ENCODE results near the gene ZNF483.
"Not testable (repeated sequence)": the region's sequence is repeated elsewhere in the genome, so short reads cannot be mapped to it uniquely, and the experiment has no call there.

ZNF483 gene

DNA sequence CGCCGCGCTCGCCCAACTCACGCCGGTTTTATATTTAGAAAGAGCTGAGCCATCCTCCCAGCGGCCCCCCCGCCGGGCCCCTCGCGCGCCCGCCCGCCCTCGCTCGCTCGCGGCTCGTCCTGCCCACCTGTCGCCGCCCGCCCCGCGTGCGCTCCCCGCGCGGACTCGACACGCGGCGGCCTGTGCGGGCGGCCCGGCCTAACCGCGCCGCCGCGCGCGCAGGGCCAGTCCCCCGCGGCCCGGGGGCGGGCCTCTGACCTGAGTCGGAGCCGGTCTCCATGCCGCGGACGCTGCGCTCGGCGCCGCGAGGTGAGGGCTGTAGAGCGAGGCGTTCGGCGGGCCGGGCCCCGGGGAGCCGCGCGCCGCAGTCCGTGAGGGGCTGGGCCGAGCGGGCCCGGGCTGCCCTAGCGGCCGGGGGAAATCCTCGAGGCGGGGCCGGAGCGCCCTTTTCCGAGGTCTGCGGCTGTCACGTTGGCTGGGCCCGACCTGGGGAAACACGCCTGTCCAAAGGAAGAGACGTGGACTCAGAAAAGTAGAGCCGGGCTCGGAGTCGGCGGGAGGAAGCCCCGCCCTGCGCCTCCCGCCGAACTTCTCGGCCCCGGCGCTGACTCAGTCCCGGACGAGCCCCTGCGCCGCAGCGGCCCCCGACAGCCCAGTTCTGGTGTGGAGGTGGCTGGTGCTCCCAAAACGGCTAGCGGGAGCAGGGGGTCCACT lies 41.0 kb upstream of the ZNF483 start, which contains the start of gene ECPAS:
Gene ECPAS (minus strand): TSS at position 526 of the 714 bp plus-strand sequence. CDS start 11,465 bp downstream, outside the sequence.
- H3K4me3 ChIP-seq (ENCODE audit: low read depth in 1 of 2, low read length in 2 of 2) = no peak within 1 kb of the TSS
- H4K20me1 ChIP-seq (ENCODE audit: insufficient read depth, low read length) = no peaks in the 10 kb centered on the region
- no peaks in the 10 kb centered on the region for H3K36me3 ChIP-seq (ENCODE audit: insufficient read depth, low read length)
- H3K9ac ChIP-seq (ENCODE audit: low read depth, low read length) = no peak within 1 kb of the TSS
- H3K4me1 ChIP-seq (ENCODE audit: insufficient read depth, low read length) = no peaks in the 10 kb centered on the region
- H3K79me2 ChIP-seq (ENCODE audit: insufficient read depth, low read length) = no peaks in the 10 kb centered on the region
- H3K27me3 ChIP-seq (ENCODE audit: insufficient read depth, low read length, poor library complexity) = no peaks in the 10 kb centered on the region
- no peak within 1 kb of the TSS for H3K27ac ChIP-seq (ENCODE audit: low read length)
- ATAC-seq (ENCODE audit: insufficient read depth, low read depth) = no peak
- no peak for DNase-seq
- no peak for TF ChIP-seq EZH2 (IDR thresholded peaks at IDR 0.05; ENCODE audit: borderline replicate concordance, low read depth, low read length, severe bottlenecking)
- TF ChIP-seq, protein P1, sequence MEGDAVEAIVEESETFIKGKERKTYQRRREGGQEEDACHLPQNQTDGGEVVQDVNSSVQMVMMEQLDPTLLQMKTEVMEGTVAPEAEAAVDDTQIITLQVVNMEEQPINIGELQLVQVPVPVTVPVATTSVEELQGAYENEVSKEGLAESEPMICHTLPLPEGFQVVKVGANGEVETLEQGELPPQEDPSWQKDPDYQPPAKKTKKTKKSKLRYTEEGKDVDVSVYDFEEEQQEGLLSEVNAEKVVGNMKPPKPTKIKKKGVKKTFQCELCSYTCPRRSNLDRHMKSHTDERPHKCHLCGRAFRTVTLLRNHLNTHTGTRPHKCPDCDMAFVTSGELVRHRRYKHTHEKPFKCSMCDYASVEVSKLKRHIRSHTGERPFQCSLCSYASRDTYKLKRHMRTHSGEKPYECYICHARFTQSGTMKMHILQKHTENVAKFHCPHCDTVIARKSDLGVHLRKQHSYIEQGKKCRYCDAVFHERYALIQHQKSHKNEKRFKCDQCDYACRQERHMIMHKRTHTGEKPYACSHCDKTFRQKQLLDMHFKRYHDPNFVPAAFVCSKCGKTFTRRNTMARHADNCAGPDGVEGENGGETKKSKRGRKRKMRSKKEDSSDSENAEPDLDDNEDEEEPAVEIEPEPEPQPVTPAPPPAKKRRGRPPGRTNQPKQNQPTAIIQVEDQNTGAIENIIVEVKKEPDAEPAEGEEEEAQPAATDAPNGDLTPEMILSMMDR (IDR thresholded peaks at IDR 0.05; ENCODE audit: borderline replicate concordance, extremely low read depth, low read length, poor library complexity, severe bottlenecking) = no peak
- no peak within 1 kb of the TSS for H2AFZ ChIP-seq (ENCODE audit: low read depth, low read length)
- H3K4me2 ChIP-seq (ENCODE audit: insufficient read depth, low read length) = no peak within 1 kb of the TSS
- no peaks in the 10 kb centered on the region for H3K9me3 ChIP-seq (ENCODE audit: insufficient read depth, low read length, severe bottlenecking)

DNA sequence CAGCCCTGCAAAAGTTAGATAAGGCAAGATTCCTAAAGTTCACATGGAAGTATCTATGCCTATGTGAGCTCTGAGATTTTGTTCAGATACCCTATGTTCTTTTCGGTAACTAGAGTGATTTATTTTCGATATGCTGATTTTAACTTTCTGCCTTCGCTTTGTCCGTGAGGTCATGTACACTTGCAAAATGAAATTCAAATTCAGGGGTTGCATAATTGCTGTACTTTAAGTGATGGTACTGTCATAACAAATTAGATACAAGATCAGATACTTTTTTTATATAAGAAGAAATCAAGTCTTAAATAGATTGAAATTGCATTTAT lies 40.4 kb upstream of the ZNF483 start:
- no peaks in the 10 kb centered on the region for H3K27me3 ChIP-seq (ENCODE audit: insufficient read depth, low read length, poor library complexity)
- no peaks in the 10 kb centered on the region for H3K4me1 ChIP-seq (ENCODE audit: insufficient read depth, low read length)
- no peak overlapping the region for H2AFZ ChIP-seq (ENCODE audit: low read depth, low read length)
- no peaks in the 10 kb centered on the region for H4K20me1 ChIP-seq (ENCODE audit: insufficient read depth, low read length)
- DNase-seq (no peak), ATAC-seq (ENCODE audit: insufficient read depth, low read depth) (no peak)
- no peaks in the 10 kb centered on the region for H3K36me3 ChIP-seq (ENCODE audit: insufficient read depth, low read length)
- no peak overlapping the region for H3K4me2 ChIP-seq (ENCODE audit: insufficient read depth, low read length)
- no peaks in the 10 kb centered on the region for H3K79me2 ChIP-seq (ENCODE audit: insufficient read depth, low read length)
- no peaks in the 10 kb centered on the region for H3K9me3 ChIP-seq (ENCODE audit: insufficient read depth, low read length, severe bottlenecking)
- H3K4me3 ChIP-seq (ENCODE audit: low read depth in 1 of 2, low read length in 2 of 2) = no peak overlapping the region
- no peak overlapping the region for H3K27ac ChIP-seq (ENCODE audit: low read length)
- TF ChIP-seq, protein P1 (IDR thresholded peaks at IDR 0.05; ENCODE audit: borderline replicate concordance, extremely low read depth, low read length, poor library complexity, severe bottlenecking) = no peak
- TF ChIP-seq EZH2 (IDR thresholded peaks at IDR 0.05; ENCODE audit: borderline replicate concordance, low read depth, low read length, severe bottlenecking) = no peak
- no peak overlapping the region for H3K9ac ChIP-seq (ENCODE audit: low read depth, low read length)

DNA sequence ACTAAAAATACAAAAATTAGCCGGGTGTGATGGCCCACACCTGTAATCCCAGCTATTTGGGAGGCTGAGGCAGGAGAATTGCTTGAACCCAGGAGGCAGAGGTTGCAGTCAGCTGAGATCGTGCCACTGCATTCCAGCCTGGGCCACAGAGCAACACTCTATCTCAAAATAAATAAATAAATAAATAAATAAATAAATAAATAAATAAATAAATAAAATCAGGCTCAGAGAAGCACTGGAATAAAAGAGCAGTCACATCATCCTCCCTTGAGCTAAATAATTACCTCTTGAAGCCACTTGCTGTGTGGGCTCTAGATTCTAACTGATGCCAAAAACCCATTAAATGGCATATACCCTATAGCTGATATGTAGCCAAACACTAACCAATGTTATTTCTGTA lies 27.8 kb upstream of the ZNF483 start:
- H3K27ac ChIP-seq (ENCODE audit: low read length); H3K36me3 ChIP-seq (ENCODE audit: insufficient read depth, low read length); DNase-seq; H3K4me3 ChIP-seq (ENCODE audit: low read depth in 1 of 2, low read length in 2 of 2); H3K4me2 ChIP-seq (ENCODE audit: insufficient read depth, low read length); H3K9me3 ChIP-seq (ENCODE audit: insufficient read depth, low read length, severe bottlenecking); H2AFZ ChIP-seq (ENCODE audit: low read depth, low read length); H3K9ac ChIP-seq (ENCODE audit: low read depth, low read length); H3K27me3 ChIP-seq (ENCODE audit: insufficient read depth, low read length, poor library complexity); ATAC-seq (ENCODE audit: insufficient read depth, low read depth); H3K4me1 ChIP-seq (ENCODE audit: insufficient read depth, low read length); H4K20me1 ChIP-seq (ENCODE audit: insufficient read depth, low read length); H3K79me2 ChIP-seq (ENCODE audit: insufficient read depth, low read length): not testable (repeated sequence)

DNA sequence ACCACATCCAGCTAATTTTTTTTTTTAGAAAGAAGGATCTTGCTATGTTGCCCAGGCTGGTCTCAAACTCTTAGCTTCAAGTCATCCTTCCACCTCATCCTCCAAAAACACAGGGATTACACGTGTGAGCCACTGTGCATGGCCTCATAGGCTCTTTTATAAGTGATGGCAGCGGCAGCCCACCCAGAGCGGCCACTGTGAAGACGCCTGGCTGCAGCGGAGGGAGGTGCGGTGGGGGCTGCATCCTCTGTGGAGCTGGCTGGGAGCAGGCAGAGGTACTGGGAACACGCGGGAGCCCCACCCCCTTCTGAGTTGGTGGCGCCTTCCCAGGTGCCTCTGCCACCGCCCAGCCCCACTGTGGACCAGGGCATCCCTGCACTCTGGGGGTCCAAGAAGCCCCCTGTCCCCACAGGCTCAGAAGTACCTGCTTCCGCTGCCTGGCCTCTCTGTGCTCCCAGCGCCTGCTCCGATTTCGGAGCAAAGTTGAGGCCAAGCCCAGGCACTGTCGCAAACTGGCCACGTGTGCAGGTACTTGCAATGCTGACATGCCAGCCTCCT lies 23.9 kb upstream of the ZNF483 start:
- no peaks in the 10 kb centered on the region for H3K79me2 ChIP-seq (ENCODE audit: insufficient read depth, low read length)
- H2AFZ ChIP-seq (ENCODE audit: low read depth, low read length) = no peak overlapping the region
- no peak overlapping the region for H3K4me2 ChIP-seq (ENCODE audit: insufficient read depth, low read length)
- H3K9ac ChIP-seq (ENCODE audit: low read depth, low read length) = no peak overlapping the region
- no peaks in the 10 kb centered on the region for H3K36me3 ChIP-seq (ENCODE audit: insufficient read depth, low read length)
- ATAC-seq (ENCODE audit: insufficient read depth, low read depth) (no peak), DNase-seq (no peak)
- H3K27ac ChIP-seq (ENCODE audit: low read length) = no peak overlapping the region
- TF ChIP-seq EZH2 (IDR thresholded peaks at IDR 0.05; ENCODE audit: borderline replicate concordance, low read depth, low read length, severe bottlenecking) = no peak
- TF ChIP-seq, protein P1 (IDR thresholded peaks at IDR 0.05; ENCODE audit: borderline replicate concordance, extremely low read depth, low read length, poor library complexity, severe bottlenecking) = no peak
- no peak overlapping the region for H3K4me3 ChIP-seq (ENCODE audit: low read depth in 1 of 2, low read length in 2 of 2)
- H4K20me1 ChIP-seq (ENCODE audit: insufficient read depth, low read length) = no peaks in the 10 kb centered on the region
- H3K9me3 ChIP-seq (ENCODE audit: insufficient read depth, low read length, severe bottlenecking) = no peaks in the 10 kb centered on the region
- H3K27me3 ChIP-seq (ENCODE audit: insufficient read depth, low read length, poor library complexity) = no peaks in the 10 kb centered on the region
- no peaks in the 10 kb centered on the region for H3K4me1 ChIP-seq (ENCODE audit: insufficient read depth, low read length)

Measured in DND-41 (cell line).